ENCODE measurements around the gene NMBR.
"Not testable (repeated sequence)": the region's sequence is repeated elsewhere in the genome, so short reads cannot be mapped to it uniquely, and the experiment has no call there.

Gene NMBR

GRCh38 chr6:142068416-142068815, 78.5 kb downstream of the NMBR start:
- no peak for DNase-seq (ENCODE audit: low spot score)
- no peaks in the 10 kb centered on the region for H3K9me3 Mint-ChIP-seq
- no peak overlapping the region for H3K27ac Mint-ChIP-seq
- no peak overlapping the region for H3K4me3 Mint-ChIP-seq
- no peaks in the 10 kb centered on the region for H3K36me3 Mint-ChIP-seq (ENCODE audit: low read depth)
- H3K27me3 Mint-ChIP-seq (ENCODE audit: low read depth), result no peaks in the 10 kb centered on the region
- H3K4me1 Mint-ChIP-seq (ENCODE audit: low read depth), result no peaks in the 10 kb centered on the region

GRCh38 chr6:142062861-142063260, 84.1 kb downstream of the NMBR start:
- H3K4me1 Mint-ChIP-seq (ENCODE audit: low read depth); DNase-seq (ENCODE audit: low spot score); H3K9me3 Mint-ChIP-seq; H3K27ac Mint-ChIP-seq; H3K36me3 Mint-ChIP-seq (ENCODE audit: low read depth); H3K4me3 Mint-ChIP-seq; H3K27me3 Mint-ChIP-seq (ENCODE audit: low read depth): not testable (repeated sequence)

- DNase-seq (ENCODE audit: low spot score), result no peak
- H3K27me3 Mint-ChIP-seq (ENCODE audit: low read depth), result no peaks in the 10 kb centered on the region
- H3K9me3 Mint-ChIP-seq, result no peaks in the 10 kb centered on the region
- H3K4me3 Mint-ChIP-seq, result no peak overlapping the region
- no peak overlapping the region for H3K27ac Mint-ChIP-seq
- H3K4me1 Mint-ChIP-seq (ENCODE audit: low read depth), result no peaks in the 10 kb centered on the region
- H3K36me3 Mint-ChIP-seq (ENCODE audit: low read depth), result no peaks in the 10 kb centered on the region
Observed at GRCh38 chr6:142058551-142059290, 88.2 kb downstream of the NMBR start.

GRCh38 chr6:142055219-142055618, 91.7 kb downstream of the NMBR start:
- Mint-ChIP-seq H3K27ac (no peak overlapping the region), H3K36me3 (ENCODE audit: low read depth) (no peaks in the 10 kb centered on the region), H3K4me1 (ENCODE audit: low read depth) (no peaks in the 10 kb centered on the region), H3K4me3 (no peak overlapping the region), H3K27me3 (ENCODE audit: low read depth) (no peaks in the 10 kb centered on the region), H3K9me3 (peaks cover 12% of the 10 kb centered on the region)
- no peak for DNase-seq (ENCODE audit: low spot score)

GRCh38 chr6:142051404-142051803, 95.5 kb downstream of the NMBR start:
- Mint-ChIP-seq H3K27me3 (ENCODE audit: low read depth) (no peaks in the 10 kb centered on the region), H3K9me3 (peaks cover 13% of the 10 kb centered on the region), H3K36me3 (ENCODE audit: low read depth) (no peaks in the 10 kb centered on the region), H3K27ac (no peak overlapping the region), H3K4me1 (ENCODE audit: low read depth) (no peaks in the 10 kb centered on the region), H3K4me3 (no peak overlapping the region)
- DNase-seq (ENCODE audit: low spot score), result no peak

- H3K36me3 Mint-ChIP-seq (ENCODE audit: low read depth), result no peaks in the 10 kb centered on the region
- no peak overlapping the region for H3K27ac Mint-ChIP-seq
- H3K4me1 Mint-ChIP-seq (ENCODE audit: low read depth), result no peaks in the 10 kb centered on the region
- H3K4me3 Mint-ChIP-seq, result no peak overlapping the region
- H3K27me3 Mint-ChIP-seq (ENCODE audit: low read depth), result peaks cover 2% of the 10 kb centered on the region
- H3K9me3 Mint-ChIP-seq, result peaks cover 13% of the 10 kb centered on the region
- no peak for DNase-seq (ENCODE audit: low spot score)
Observed at GRCh38 chr6:142048593-142048980, 98.3 kb downstream of the NMBR start.

GRCh38 chr6:142047934-142048592, 98.9 kb downstream of the NMBR start:
- no peaks in the 10 kb centered on the region for H3K4me1 Mint-ChIP-seq (ENCODE audit: low read depth)
- H3K27me3 Mint-ChIP-seq (ENCODE audit: low read depth), result peaks cover 2% of the 10 kb centered on the region
- H3K27ac Mint-ChIP-seq, result no peak overlapping the region
- no peak for DNase-seq (ENCODE audit: low spot score)
- H3K9me3 Mint-ChIP-seq, result peaks cover 13% of the 10 kb centered on the region
- H3K36me3 Mint-ChIP-seq (ENCODE audit: low read depth), result no peaks in the 10 kb centered on the region
- no peak overlapping the region for H3K4me3 Mint-ChIP-seq

- Mint-ChIP-seq H3K4me1 (ENCODE audit: low read depth) (no peaks in the 10 kb centered on the region), H3K4me3 (no peak overlapping the region), H3K27me3 (ENCODE audit: low read depth) (peaks cover 3% of the 10 kb centered on the region), H3K9me3 (peaks cover 5% of the 10 kb centered on the region), H3K36me3 (ENCODE audit: low read depth) (no peaks in the 10 kb centered on the region), H3K27ac (no peak overlapping the region)
- DNase-seq (ENCODE audit: low spot score), result no peak
Observed at GRCh38 chr6:142045380-142046278, 101.3 kb downstream of the NMBR start.

- H3K4me3 Mint-ChIP-seq, result no peak overlapping the region
- no peak overlapping the region for H3K27ac Mint-ChIP-seq
- H3K27me3 Mint-ChIP-seq (ENCODE audit: low read depth), result no peaks in the 10 kb centered on the region
- H3K4me1 Mint-ChIP-seq (ENCODE audit: low read depth), result no peaks in the 10 kb centered on the region
- no peaks in the 10 kb centered on the region for H3K9me3 Mint-ChIP-seq
- DNase-seq (ENCODE audit: low spot score), result no peak
- H3K36me3 Mint-ChIP-seq (ENCODE audit: low read depth), result no peaks in the 10 kb centered on the region
Observed at GRCh38 chr6:142035890-142036289, 111.0 kb downstream of the NMBR start.

GRCh38 chr6:142031035-142031434, 115.9 kb downstream of the NMBR start:
- Mint-ChIP-seq H3K36me3 (ENCODE audit: low read depth) (no peaks in the 10 kb centered on the region), H3K4me1 (ENCODE audit: low read depth) (no peaks in the 10 kb centered on the region), H3K27ac (no peak overlapping the region), H3K4me3 (no peak overlapping the region), H3K9me3 (peaks cover 12% of the 10 kb centered on the region), H3K27me3 (ENCODE audit: low read depth) (no peaks in the 10 kb centered on the region)
- no peak for DNase-seq (ENCODE audit: low spot score)

GRCh38 chr6:142030115-142030619, 116.8 kb downstream of the NMBR start:
- Mint-ChIP-seq H3K4me1 (ENCODE audit: low read depth) (no peaks in the 10 kb centered on the region), H3K9me3 (peaks cover 12% of the 10 kb centered on the region), H3K4me3 (no peak overlapping the region), H3K36me3 (ENCODE audit: low read depth) (no peaks in the 10 kb centered on the region), H3K27ac (no peak overlapping the region), H3K27me3 (ENCODE audit: low read depth) (no peaks in the 10 kb centered on the region)
- DNase-seq (ENCODE audit: low spot score), result no peak

GRCh38 chr6:142028527-142028926, 118.4 kb downstream of the NMBR start:
- no peak overlapping the region for H3K4me3 Mint-ChIP-seq
- no peak for DNase-seq (ENCODE audit: low spot score)
- H3K36me3 Mint-ChIP-seq (ENCODE audit: low read depth), result no peaks in the 10 kb centered on the region
- no peaks in the 10 kb centered on the region for H3K4me1 Mint-ChIP-seq (ENCODE audit: low read depth)
- H3K9me3 Mint-ChIP-seq, result peaks cover 12% of the 10 kb centered on the region
- no peak overlapping the region for H3K27ac Mint-ChIP-seq
- no peaks in the 10 kb centered on the region for H3K27me3 Mint-ChIP-seq (ENCODE audit: low read depth)

GRCh38 chr6:142027804-142028203, 119.1 kb downstream of the NMBR start:
- DNase-seq (ENCODE audit: low spot score); H3K27me3 Mint-ChIP-seq (ENCODE audit: low read depth); H3K36me3 Mint-ChIP-seq (ENCODE audit: low read depth); H3K4me3 Mint-ChIP-seq; H3K4me1 Mint-ChIP-seq (ENCODE audit: low read depth); H3K27ac Mint-ChIP-seq: not testable (repeated sequence)
- peaks cover 12% of the 10 kb centered on the region for H3K9me3 Mint-ChIP-seq

GRCh38 chr6:142027074-142027473, 119.8 kb downstream of the NMBR start:
- no peak overlapping the region for H3K4me3 Mint-ChIP-seq
- no peak for DNase-seq (ENCODE audit: low spot score)
- H3K4me1 Mint-ChIP-seq (ENCODE audit: low read depth), result no peaks in the 10 kb centered on the region
- H3K27ac Mint-ChIP-seq, result no peak overlapping the region
- H3K27me3 Mint-ChIP-seq (ENCODE audit: low read depth), result no peaks in the 10 kb centered on the region
- no peaks in the 10 kb centered on the region for H3K36me3 Mint-ChIP-seq (ENCODE audit: low read depth)
- H3K9me3 Mint-ChIP-seq, result peaks cover 12% of the 10 kb centered on the region

Measured in T-helper 2 cell treated with Interferon-gamma antibody and Interleukin-4, amounts not matched to agents 5 μg/mL and 100 μg/mL, for 36 hours (primary cell).